ENCODE data around the gene TMEM87B.

DNA sequence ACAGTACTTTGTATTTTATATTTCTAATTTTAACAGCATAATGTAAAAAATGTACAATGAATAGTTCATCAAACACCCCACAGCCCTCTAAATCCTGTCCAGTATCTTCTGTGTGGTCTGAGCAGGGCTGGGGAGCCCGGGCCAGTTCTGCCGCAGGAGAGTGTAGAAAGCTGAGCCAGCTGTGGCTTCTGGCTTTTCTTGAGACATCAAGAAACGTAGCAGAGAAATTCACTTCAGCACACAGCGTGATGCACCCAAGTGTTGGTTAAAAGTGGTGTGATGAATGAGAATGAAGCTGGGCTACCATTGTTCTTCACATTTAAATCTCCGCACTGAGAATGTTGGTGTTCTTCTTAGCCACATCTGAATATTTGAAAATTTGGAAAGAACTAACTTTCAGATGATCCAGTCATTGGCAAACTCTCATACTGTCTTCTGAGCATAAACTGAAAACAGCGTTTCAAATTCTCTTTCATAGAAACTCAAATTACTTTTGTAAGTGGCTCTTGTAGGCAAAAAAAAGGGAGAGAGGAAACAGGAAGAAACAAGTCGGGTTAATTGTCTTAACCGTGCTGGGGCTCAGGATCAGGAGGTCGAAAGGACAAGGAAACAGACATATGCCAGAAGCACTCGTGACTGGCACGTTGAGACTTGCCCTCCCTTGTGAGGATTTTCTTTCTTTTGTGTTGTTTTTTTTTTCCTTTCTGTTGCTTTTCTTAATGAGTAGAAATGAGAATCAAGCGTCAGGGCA, 23.4 kb upstream of the TMEM87B start:
- TF ChIP-seq SUZ12 (IDR thresholded peaks at IDR 0.05; ENCODE audit: extremely low read depth, insufficient read depth, insufficient read length) = no peak
- TF ChIP-seq YY1 (IDR thresholded peaks at IDR 0.05; ENCODE audit: insufficient read depth, insufficient read length) = no peak
- TF ChIP-seq ZNF274 (IDR thresholded peaks at IDR 0.05; ENCODE audit: low read depth, low read length) = no peak
